Measurements from ENCODE around the gene CLDN14.

Gene CLDN14, protein sequence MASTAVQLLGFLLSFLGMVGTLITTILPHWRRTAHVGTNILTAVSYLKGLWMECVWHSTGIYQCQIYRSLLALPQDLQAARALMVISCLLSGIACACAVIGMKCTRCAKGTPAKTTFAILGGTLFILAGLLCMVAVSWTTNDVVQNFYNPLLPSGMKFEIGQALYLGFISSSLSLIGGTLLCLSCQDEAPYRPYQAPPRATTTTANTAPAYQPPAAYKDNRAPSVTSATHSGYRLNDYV
- total RNA-seq = 0 reads per million in 2 experiments

DNA sequence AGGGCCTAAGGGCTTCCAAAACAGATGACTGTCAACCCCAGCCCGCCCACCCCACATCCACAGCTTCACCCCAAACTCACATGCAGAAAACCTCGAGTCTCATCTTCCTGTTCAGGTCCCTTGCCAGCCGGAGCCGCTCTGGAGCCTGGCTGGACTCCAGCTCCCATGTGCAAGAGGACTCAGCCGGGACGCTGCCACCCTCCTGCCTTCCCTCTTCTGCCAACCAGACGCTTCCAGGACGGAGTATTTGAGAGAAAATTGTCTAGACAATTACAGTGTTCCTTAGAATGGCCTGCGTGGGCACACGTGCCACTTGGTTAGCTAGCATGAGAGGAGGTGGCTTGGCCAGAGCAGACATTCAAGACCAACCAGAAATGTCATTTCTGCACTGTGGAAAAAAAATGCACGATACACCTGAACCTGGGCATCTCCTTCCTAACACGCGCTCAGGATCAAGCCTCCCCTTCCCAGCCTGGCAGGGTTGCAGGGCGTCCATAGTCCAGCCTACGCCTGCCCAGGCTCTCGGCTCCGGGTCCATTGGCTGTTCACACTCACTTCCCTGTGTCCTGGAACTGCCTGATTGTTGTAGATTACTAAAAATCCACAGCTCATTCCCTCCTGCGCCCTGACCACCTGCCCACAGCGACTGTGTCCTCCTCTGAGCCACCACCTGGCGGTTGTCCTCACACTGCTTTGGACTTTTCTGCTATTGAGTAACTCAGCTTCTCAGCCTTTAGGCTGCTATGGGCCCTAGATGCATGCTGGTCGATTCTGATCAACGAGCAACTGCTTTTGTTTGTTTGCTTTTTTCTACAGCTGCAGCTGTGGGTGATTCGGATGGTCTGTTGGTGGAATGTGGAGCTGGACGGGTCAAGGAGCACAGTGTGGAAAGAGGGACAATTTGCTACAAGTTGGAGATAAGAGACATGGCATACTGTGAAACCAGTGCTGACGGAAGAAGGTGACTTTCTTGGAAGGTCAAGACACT lies at the start of gene CLDN14:
Gene CLDN14 (minus strand): TSS at position 708 of the 988 bp plus-strand sequence. CDS start 18,427 bp downstream, outside the sequence.
- DNase-seq (ENCODE audit: low read depth) = no peak

DNA sequence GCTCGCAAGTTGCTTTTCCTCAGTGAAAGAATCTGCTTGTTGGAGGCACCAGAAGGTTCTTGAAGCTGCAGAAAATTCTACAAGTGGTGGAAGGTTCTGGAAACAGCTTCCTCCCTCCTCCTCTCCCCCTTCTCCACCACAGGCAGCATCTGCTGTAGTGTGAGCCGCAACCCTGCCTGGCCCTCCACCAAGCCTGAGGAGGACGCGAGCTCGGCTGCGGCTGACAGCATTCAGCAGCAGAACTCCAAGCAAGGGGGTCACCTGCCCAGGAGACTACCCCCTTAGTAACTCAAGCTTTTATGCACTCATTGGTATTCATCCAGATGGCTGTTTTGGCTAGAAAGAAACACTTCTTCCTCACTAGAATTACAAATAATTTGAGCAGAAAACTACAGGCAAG lies 48.8 kb upstream of the CLDN14 start:
- no peak for DNase-seq (ENCODE audit: low read depth)

DNA sequence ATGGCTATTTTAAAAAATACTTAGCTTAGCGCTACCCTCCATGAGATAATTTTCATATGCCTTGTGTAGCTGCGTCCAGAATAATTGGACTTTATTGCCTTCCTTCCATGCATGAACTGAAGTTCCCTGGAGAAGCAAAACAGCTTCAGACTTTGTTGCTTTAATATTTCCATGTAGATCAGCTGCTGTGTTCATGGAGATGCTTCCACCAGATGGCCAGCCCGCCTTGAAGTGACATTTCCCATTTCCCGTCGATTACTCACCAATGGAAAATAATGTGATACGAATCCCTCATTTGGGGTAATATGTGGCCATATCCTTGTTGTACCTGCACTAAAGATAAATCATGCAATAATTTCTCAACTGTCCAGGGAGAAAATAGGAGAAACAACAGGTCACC lies 47.4 kb upstream of the CLDN14 start:
- no peak for DNase-seq (ENCODE audit: low read depth)

DNA sequence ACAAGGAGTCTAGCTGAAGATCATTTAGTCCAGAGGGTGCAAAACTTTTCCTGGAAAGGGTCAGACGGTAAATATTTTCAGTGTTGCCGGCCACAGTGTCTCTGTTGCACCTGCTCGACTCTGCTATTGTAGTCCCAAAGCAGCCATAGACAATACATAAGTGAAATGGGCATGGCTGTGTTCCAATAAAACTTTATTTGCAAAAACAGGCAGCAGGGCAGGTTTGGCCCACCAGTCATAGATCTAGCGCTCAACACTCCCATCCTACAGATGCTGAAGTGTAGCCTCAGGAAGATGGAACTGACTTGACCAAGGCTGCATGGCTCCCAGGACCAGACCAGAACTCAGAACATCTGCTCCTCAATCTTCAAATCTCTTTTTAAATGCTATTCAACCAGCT lies 46.2 kb upstream of the CLDN14 start:
- DNase-seq (ENCODE audit: low read depth) = no peak

DNA sequence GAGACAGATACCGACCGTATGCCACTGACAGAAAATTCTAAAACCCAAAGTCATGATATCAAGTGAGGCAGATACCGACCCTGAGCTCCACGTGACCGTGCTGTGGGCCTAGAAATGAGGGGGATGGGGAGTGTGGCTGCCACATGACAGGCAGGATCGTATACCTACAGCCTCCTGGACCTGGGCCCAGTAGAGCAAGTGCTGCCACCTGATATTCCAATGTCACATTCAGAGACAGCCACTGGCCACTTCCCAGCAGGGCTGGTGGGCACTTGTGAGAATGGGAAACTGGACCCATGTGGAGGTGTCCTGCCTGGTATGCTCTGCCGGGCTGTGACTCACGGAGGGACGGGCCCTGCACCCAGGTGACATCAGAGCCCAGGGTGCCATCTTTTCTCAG lies 44.6 kb upstream of the CLDN14 start:
- DNase-seq (ENCODE audit: low read depth) = no peak

DNA sequence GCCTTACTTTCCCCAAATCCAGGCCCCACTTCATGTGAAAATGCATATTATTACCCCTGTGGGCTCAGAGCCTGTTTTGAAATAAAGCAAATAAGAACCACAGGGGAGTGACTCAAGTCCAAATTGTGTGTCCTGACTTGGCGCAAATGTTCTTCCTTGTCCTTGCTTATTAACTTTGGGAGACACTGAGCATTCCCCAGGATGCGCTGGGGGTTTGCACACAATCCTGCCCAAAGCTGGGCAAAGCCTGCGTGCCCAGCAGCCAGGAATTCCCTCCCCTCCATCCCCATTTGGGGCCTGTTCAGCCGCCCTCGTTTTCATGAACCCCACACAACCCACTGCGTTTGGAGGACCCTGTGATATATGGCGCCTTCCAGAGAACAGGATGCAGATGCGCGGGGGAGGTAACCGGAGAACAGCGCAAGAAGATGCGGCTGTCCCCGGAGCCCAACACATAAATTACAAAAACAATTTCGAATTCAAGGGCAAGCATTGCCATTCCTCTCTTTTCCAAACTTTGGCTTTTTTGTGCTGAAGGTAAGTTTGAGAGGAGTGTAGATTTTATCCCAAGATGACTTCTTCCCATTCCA lies 42.4 kb upstream of the CLDN14 start:
- DNase-seq (ENCODE audit: low read depth) = no peak

DNA sequence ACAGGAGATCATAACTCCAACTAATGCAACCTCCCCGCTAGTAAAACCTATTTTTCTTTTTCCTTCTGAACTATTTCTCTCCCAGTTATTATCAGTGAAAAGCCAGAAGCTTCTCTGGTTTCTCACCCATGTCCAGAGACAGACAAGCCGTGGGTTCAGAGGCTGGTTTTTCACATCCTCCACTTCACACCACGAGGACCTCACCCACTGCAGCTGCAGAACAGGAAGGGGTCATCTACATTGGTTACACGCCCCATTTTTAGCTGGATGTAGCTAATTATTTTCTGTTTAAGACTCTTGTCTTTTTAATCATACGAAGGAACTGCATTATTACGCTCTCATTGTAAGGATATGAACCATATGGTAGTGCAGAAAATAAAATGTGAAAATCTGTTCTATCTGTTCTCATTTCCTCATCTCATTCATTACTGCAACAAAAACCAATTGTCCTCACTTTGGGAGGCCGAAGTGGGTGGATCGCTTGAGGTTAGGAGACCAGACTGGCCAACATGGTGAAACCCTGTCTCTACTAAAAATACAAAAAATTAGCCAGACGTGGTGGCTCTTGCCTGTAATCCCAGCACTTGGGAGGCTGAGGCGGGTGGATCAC lies 39.1 kb upstream of the CLDN14 start:
- no peak for DNase-seq (ENCODE audit: low read depth)

DNA sequence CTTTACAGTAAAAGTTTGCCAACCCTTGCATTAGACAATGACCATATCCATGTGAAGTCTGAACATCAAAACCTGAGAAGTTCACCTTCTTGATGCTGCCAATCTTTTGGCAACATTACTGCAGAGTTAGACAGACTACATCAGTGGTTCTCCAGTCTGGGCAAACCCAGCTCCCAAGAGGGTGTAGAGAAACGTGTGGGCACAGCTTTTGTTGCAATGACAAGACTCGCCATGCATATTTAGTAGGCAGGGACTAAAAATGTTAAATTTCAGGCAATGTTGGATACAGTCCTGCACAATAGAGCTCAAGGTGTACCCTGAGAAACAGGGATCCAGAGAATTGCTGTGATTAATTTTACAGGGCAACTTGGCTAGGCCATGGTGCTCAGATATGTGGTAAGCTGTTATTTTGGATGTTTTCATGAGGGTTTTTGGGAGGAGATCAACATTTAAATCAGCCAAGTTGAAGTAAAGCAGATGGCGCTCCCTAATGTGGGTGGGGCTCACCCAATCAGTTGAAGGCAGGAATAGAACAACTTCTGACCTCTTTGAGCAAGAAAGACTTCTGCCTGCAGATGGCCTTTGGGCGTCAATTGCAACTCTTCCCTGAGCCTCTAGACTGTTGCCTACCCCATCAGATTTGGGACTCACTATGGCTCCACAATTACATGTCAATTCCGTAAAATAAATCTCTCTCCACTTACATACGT lies 37.6 kb upstream of the CLDN14 start:
- DNase-seq (ENCODE audit: low read depth) = no peak

DNA sequence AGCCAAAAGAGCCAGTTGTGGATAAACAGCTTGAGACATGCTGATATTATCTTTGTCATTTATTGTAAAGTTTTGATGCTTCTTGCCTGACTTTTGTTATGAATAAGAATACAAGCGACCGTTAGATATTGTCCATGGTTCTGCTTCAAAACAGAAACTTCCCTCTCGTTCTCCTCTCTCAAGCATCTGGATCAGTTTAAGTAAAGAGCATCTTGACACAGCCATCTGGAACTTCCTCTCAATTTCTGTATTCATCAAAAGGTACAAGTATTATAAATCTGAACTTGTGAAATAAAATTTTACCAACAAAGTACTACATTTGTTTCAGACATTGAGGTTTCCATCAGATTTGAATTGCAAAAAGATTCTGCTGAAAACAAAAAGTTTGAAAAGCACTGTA lies 36.4 kb upstream of the CLDN14 start:
- DNase-seq (ENCODE audit: low read depth) = no peak

DNA sequence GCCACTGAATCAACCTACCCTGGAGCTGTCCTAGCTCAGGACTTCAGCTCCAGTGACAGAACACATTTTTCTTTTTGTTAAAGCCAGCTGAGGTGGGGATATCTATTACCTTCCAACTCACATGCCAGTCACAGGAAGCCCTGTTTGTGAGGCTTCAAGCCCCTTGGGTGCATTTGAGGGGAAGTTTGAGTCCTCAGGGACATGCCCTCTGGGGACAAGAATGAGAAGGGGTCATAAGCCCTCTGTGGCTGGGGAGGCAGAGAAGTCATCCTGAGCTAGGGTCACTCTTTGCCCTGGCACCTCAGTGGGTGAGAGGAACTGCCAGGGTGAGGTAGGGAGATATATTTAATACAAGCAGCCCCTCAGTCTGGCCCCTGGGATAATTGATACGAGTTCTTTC lies 33.5 kb upstream of the CLDN14 start:
- no peak for DNase-seq (ENCODE audit: low read depth)

DNA sequence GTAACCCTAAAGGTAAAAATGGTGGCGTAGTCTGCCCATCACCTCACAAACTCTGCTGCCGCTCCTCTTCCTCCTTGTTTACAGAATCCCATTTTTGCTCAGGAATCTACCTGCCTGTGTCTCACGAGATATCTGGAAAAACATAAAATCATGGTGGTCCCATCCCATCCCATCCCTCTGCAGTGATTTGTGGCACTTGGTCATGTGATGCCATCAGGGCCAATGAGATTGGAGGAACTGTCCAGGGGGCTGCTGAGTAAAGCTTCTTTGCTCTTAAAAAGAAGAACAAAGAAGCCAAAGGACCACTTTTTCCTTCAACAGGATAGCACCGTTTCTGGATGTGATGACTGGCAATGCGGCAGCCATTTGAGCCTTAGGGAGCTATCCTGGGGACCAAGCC lies 33.0 kb upstream of the CLDN14 start:
- no peak for DNase-seq (ENCODE audit: low read depth)

DNA sequence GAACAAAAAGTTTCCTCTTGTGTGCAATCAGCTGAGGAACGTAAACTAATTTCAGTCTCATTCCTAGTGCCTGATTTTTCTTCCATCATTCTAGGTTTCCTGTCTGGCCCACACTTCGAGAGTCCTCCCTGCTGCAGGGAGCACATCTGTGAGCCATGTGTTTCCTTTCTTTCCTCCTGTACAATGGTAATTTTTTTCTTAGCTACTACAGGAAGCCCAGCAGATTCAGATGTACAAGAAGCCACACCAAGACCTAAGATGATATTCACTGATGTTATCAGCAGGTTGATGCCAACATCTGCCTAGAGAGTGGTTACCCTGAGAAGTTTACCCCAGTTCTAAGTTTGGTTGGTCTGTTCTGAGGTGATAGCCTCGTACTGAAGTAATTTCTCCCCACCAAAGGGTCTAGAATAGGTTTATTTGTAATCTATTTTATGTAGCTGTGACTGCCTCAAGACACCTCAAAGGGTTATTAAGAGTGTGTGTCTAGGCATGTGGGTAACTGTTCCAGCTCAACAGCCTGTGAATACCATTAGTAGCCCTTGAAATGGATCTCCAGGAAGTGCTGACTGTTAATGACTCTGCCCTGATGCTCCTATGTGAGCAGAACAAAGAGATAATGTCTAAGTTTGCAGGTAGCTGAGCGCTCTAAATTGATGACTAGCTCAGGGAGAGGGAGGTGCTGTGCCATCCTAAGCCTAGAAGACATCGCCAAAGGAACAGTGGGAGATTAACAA lies 31.7 kb upstream of the CLDN14 start:
- DNase-seq (ENCODE audit: low read depth) = no peak

DNA sequence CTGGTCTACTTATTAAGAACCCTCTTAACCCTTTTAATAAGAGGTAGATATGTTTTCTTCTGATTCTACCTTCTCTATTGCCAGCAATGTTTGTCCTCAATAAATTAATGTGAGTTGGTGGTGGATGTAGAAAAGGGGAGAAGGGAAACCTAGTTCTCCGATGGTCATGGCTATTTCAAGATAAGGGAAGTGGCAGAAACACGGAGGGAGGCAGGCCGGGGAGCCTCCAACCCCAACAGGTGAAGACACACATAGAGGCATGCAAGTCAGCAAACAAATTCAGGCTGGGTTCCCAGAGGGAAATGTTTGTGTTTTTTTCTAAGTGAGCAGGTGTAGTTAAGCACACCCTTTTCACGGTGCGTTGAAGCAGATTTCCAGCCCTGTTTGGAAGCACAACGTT lies 31.0 kb upstream of the CLDN14 start:
- no peak for DNase-seq (ENCODE audit: low read depth)

DNA sequence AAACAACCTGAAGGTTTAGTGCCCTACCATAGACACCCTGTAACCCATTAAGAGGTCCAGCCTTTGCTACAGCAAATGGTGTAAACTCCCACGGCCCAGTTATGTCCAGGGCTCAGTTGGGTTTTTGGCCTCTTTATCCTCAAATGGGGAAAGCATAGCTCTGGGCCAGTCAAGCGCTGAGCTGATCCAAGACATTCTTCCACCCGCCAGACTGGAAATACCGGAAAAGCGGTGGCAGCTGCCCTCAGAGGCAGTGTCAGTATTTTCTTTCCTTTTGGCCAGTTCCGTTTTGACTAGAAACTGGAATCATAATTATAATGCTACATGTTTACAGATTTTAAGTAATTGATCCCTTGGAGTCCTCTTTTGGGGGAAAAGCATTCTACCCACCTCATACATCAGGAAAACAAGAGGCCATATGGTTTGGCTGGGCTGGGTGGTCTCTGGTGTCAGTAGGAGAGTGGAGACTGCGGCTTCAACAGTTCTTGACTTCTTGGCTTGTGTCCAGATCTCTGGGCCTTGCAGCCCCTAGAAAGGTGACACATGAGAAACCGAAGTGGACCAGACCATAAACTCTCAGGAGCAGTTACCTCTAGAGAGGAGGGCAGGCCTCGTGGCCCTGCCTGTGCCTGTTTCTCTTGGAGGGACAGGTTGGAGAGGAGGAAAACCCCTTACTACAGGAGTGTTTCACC lies 30.2 kb upstream of the CLDN14 start:
- DNase-seq (ENCODE audit: low read depth) = no peak

DNA sequence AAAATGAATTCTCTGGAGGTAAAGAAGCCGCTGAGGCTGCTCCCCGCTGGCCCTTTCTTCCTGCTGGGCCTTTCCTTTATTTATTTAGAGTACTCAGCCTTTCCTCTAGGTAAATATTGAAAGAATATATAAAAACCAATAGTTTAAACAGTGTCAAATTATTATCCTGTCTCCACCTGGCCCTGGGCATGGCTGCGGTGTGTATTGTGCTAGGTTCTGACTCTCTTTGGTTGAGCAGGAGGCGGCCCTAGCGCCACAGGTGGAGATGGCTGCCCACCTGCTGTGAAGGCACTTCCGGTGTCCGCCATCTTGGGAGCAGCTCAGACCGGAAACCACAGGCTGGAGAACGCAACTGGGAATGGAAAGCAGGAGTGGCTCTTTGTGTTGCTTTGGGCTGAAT lies 29.0 kb upstream of the CLDN14 start:
- DNase-seq (ENCODE audit: low read depth) = no peak

DNA sequence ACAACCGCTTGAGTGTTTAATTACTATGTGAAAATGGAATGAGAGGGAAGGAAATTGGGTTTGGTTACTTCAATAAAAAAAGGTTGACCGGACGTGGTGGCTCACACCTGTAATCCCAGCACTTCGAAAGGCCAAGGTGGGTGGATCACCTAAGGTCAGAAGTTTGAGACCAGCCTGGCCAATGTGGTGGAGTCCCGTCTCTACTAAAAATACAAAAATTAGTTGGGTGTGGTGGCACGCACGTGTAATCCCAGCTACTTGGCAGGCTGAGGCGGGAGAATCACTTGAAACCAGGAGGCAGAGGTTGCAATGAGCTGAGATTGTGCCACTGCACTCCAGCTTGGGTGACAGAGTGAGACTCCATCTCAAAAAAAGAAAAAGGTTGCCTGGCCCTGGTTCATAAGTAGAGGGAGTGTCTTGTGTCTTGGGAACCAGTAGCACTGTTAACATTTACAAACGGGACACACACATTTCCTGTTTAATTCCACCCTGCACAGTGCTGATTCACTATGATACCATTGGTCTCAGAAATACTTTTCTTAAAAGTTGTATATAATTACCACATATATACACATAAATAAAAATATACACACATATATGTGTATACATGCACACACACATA lies 27.6 kb upstream of the CLDN14 start:
- DNase-seq (ENCODE audit: low read depth) = no peak

DNA sequence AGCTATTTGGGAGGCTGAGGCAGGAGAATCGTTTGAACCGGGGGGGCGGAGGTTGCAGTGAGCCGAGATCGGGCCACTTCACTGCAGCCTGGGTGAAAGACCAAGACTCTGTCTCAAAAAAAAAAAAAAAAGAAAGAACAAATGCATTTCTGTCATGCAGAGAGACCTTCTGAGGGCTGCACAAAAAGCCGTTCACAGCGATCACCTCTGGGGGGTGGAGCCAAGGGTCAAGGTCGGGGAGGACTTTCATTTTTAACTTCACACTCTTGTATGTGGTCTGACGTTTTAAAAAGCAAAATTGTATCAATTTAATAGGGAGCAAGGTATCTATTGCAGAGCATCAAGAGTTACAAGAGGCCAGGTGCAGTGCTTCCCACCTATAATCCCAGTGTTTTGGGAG lies 26.6 kb upstream of the CLDN14 start:
- no peak for DNase-seq (ENCODE audit: low read depth)

DNA sequence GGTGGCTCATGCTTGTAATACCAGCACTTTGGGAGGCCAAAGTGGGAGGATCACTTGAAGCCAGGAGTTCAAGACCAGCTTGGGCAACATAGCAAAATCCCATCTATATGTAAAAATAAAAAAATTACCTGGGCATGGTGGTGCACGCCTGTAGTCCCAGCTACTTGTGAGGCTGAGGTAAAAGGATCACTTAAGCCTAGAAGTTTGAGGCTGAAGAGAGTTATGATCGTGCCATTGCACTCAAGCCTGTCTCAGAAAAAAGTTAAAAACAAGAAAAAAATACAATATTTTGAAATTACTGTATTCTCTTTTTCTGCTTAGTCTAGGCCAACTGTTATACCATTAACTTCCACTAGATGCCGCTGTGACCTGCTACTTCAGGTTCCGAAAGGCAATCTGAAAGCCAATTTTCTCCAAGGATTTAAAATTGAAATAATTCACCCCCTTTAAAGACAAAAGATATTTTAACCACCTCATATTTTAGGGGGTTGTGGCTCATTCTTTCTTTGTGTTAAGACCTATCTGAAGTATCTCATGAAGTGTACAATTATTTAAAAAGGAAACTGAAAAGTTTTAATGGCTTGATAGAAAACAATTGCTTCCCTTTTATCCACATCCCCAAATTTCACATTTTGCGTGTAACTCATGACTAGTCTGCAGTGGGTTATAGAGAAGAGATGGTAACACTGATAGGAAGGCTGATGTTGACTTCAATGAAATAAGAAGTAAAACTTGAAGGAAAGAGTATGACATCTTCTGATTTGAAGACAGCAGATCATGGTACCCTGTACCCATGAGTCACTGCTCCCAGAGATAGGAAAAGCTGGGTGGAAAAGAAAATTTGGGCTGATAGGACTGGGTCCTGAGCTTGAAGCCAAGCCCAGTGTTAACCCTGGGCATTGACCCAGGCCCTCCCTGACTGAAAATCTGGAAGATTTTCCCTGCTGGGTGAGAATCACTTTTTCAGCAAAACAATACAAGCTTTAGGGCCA lies 24.4 kb upstream of the CLDN14 start:
- DNase-seq (ENCODE audit: low read depth) = no peak

DNA sequence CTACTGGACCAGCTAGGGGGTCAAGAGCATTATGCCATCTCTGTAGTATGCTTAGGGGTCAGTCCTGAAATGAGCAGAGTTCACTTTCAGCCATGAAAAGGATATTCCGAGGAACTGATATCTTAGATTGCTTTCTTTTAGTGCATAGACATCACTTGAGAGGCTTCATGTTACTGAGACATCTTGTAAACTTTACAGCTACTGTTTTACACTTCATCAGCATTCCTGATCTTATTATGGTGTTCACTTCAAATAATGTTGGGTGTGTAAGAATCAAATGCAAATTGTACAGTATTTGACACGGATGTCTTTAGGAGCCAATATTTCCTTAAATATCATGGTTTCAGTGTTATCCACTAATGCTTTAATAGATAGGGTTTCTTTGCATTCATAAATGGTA lies 22.4 kb upstream of the CLDN14 start:
- no peak for DNase-seq (ENCODE audit: low read depth)

All from T follicular helper cell (primary cell).